ENCODE results near the gene HELT.
"Not testable (repeated sequence)": the region's sequence is repeated elsewhere in the genome, so short reads cannot be mapped to it uniquely, and the experiment has no call there.

The HELT gene, protein sequence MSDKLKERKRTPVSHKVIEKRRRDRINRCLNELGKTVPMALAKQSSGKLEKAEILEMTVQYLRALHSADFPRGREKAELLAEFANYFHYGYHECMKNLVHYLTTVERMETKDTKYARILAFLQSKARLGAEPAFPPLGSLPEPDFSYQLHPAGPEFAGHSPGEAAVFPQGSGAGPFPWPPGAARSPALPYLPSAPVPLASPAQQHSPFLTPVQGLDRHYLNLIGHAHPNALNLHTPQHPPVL

DNA sequence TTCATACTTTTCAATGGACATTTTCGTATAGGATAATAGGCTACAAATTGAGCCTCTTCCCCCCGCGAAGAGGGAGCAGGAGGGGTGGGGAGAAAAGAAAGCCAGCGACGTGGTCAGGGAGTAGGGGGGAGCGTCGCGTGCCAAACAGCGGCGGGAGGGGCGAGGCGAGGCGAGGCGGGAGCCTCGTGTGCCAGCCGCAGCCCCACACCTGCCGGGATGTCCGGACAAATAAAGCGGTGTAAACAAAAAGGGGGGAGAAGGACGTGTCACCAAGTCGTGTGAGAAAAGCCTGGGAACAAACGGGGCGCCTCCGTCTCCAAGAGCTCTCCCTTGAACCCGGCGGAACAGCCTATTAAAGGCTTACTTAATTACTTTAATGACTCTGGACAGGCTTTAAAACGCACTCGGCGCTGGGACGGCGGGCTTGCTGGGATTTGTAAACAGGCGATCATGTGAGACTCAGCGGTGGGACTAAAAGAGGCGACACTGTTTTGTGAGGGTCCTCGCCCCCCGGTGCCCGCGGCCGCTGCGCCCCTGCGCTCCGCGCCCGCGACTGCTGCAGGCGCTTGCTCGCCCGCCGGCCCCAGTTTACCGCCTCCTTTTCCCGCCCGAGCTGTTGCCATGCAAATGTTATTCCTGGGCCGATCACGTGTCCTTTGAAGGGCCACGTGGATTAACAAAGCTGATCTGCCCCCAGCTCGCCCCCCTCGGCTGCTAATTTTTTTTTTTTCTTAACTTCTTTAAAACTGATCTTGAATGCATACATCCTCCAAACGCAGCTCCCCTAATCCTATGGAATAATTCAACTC, at the start of gene HELT:
Gene HELT, plus strand, starts transcription at position 527 of the 809 bp plus-strand sequence. CDS start 439 bp downstream, outside the sequence.
- DNase-seq: no peak

DNA sequence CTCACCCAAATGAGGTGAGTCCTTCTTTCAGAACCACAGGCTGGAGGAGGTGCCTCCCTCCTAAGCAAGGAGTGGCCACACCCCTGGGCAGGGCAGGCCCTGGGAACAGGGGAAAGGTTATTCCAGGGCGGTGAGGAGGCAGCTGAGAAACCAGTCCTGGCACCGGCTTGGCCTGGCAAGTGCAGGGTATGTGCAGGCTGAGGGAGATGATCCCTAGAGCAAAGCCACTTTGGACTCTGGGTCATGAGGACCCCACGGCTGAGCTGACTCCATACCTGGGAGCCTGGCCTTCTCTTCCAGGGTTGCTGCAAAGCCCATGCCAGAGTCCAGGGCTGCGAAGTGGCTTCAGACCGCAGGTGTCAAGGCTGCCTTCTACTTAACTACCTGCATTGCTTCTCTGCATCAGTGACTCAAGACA, 49.5 kb upstream of the HELT start:
- no peak for DNase-seq

DNA sequence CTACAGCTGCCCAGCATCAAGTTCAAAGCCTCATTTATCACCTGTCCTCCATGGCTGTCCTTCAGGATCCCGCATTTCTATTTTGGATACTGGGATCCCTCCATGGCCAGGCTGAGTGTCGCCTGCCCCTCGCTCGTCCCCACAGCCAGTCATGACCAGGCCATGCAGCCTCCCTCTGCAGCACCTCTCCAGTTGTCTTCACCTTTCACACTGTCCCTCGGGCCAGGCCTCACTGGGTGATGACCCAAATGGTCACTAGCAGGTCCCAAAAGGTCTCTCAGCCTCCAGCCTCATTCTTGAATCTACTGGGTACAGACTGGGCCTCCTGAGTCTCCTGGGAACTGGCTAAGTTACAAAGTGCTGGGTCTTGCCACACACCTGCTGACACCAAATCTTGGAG, 48.7 kb upstream of the HELT start:
- DNase-seq: no peak

DNA sequence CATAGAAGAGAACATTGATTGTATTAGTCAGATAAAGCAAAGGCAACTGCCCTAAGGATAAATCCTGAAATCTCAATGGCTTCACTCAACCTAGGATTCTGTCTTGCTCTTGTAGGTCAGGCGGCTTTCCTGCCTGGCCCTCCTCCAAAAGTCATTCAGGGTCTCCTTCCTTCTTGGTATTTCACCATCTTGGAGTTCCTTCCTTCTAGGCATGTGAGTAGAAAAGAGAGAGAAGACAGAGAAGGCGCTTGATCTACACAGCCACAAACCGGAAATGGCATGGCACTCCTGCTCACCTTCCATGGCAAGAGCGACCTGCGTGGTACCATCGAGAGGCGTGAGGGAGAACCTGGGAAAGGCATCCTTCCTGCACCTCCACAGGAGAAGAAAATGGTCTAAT, 45.3 kb upstream of the HELT start:
- DNase-seq: no peak

DNA sequence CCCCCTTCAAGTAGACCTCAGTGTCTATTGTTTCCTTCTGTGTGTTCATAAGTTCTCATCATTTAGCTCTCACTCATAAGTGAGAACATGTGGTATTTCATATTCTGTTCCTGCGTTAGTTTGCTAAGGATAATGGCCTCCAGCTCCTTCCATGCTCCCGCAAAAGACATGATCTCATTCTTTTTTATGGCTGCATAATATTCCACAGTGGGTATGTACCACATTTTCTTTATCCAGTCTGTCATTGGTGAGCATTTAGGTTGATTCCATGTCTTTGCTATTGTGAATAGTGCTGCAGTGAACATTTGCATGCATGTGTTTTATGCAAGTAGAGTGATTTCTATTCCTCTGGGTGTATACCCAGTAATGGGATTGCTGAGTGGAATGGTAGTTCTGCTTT, 41.9 kb upstream of the HELT start:
- not testable (repeated sequence) for DNase-seq

DNA sequence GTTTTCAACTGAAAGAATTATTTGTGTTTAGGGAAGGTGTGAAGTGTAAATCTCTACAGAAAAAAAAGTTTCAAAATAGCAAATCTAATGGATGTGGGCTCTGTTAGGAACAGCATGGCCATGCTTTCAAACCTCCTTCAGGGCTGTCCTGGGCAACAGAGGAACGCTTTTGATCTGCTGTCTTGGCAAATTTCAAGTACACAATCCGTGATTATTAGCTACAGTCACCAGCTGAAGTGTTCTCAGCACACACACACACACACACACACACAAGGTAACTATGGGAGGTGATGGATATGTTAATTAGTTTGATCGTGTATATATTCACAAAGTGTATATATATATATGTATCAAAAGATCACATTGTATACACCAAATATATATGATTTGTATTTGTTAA, 40.5 kb upstream of the HELT start:
- DNase-seq: no peak

DNA sequence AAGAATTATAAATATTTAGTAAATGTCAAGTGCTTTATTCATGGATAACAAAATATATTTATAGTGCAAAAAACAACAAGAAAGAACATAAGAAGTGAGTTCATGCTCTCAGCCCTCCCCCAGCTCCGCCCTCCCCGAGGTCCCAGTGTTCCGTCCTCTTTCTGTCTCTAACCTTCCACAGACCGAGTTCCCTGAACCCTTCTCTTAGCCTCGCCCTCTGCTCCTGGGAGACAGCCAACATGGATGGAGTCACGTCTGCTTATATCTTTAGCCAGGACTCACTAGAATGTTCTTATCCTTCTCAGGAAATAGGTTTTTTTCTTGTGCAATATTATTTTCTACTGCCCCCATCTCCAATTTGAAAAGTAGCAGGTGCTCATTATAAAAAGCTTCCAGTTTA, 40.1 kb upstream of the HELT start:
- DNase-seq: no peak

DNA sequence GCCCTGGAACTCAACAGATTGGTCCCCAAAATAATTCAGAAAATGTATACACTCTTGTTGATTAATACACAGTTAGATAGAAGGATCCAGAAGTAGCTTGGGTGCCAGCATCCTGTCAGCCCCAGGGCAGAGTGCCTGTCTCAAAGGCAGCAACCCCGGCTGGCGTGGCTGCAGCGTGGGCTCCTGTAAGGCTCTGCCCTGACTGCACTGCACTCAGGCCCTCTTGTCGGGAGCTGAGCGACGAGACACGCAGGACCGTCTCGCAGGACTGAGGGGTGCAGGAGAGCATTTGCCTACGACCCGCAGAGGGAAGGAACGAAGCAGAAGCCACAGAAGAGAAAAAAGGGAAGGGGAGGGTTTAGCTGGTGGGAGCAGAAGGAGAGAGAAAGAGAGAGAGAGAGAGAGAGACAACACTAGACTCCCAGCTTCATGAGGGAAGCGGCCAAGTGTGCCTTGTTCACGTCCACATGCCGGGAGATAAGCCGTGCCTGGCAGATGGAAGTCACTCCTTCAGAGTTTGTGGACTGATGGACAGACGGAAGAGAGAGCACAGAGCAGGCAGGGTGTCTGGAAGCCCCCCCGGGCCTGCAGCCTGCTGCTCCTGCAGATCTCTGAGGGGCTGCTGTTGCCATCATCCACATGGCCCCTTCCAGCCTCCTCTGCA, 38.7 kb upstream of the HELT start:
- no peak for DNase-seq

DNA sequence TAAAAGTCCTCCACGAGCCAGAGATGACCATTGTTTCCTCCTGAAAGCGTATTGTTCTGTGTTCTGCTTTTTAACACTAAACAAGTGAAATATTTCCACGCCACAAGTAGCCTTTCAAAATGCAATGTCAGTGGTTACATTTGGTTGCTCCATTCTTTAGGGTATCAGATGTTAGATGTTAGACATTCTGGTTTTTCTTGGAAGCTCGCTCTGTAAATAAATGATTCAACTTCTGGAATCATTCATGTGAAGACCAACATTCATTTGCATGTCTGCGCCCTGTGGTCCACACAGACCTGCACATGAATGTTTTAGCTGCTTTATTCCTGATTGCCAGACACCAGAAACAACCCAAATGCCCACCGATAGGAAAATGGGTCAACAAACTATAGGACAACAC, 38.0 kb upstream of the HELT start:
- no peak for DNase-seq

DNA sequence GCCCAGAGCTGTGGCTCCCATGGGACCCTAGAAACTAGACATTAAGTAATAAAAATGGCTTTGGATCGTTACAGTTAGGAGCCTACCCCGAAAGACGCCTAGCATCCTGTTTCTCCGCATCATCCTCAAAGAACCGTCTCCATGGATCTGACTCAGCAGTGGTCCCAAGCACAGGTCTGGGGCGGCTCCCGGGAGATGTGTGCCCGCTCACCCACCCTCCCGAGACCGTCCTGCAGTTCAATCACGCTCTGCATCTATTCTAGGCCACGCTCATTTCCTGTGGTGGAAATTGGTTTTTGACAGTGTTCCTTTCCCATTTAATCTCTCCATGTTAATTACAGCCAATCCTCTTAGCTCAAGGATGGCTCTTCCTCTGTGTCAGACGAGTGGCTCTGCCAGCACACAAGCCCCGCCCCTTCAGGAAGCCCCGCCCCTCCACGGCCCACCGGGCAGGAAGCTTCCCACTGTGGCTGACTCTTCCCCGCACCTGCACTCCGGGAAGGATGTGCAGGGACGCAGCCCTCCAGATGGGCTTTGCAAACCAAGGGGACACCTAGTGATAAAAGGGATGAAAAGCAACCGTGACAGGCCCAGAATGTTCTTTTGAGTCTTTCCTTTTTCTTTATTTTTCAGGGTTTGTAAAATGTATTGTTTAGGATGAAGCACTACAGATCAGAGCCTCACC, 34.5 kb upstream of the HELT start:
- peak; percentile 4 to 35 for DNase-seq

DNA sequence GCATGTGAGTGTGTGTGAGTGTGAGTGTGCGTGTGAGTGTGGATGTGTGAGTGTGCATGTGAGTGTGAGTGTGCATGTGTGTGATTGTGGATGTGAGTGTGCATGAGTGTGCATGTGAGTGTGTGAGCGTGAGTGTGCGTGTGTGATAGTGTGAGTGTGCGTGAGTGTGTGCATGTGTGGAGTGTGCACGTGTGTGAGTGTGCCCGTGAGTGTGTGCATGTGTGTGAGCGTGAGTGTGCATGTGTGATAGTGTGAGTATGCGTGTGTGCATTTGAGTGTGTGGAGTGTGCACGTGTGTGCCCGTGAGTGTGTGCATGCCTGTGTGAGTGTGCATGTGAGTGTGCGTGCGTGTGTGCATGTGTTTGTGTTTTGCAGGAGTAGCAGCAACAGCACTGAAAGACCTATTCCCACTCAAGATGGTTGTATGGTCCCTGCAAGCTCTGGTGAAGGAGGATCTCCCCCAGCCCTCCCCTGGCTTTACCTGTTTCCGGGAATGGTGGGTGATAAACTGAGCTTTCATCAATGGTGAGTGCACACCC, 30.7 kb upstream of the HELT start:
- no peak for DNase-seq

DNA sequence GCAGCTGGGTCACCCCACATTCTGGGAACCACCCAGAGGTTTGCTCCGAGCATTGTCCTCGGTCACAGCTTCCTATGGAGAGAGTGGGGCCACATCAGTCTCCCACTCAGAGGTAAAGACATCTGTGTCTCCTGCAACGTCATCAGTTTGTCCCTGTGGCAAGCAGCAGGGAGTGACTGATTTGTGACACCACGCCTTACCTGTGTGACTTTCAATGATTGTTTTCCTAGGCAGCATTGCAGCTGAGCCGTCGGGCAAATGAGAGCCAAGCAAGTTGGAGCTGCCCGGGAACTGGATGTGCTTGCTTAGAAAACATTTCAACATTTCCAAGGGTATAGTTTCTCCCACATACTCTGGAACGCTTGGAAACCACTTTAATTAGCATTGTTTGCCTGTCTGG, 29.7 kb upstream of the HELT start:
- DNase-seq: no peak

DNA sequence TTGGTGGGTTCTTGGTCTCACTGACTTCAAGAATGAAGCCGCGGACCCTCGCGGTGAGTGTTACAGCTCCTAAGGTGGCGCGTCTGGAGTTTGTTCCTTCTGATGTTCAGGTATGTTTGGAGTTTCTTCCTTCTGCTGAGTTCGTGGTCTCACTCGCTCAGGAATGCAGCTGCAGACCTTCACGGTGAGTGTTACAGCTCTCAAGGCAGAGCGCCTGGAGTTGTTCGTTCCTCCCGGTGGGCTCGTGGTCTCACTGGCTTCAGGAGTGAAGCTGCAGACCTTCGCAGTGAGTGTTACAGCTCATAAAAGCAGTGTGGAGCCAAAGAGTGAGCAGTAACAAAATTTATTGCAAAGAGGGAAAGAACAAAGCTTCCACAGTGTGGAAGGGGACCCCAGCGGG, 29.0 kb upstream of the HELT start:
- not testable (repeated sequence) for DNase-seq

DNA sequence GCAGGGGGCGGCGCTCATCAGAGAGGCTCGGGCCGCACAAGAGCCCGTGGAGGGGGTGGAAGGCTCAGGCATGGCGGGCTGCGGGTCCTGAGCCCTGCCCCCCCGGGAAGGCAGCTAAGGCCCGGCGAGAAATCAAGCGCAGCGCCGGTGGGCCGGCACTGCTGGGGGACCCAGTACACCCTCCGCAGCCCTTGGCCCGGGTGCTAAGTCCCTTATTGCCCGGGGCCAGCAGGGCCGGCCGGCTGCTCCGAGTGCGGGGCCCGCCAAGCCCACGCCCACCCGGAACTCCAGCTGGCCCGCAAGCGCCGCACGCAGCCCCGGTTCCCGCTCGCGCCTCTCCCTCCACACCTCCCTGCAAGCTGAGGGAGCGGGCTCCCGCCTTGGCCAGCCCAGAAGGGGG, 28.2 kb upstream of the HELT start:
- DNase-seq: not testable (repeated sequence)

DNA sequence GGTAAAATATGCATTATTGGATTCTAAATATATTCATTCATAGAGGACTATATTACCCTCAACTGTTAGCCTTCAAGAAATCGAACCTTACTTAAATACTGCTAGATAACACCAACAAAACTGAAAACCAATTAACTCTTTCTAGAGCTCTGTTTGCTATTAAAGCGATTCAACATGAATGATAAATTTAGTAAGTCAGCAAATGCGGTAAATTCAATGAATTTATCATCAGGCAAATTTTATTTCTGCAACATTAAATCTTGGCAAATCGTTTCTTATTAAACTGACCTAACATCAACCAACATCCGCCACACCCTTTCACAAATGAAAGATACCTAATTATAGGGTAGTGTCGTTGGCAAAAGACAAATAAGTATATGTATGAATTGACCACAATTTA, 26.4 kb upstream of the HELT start:
- no peak for DNase-seq

DNA sequence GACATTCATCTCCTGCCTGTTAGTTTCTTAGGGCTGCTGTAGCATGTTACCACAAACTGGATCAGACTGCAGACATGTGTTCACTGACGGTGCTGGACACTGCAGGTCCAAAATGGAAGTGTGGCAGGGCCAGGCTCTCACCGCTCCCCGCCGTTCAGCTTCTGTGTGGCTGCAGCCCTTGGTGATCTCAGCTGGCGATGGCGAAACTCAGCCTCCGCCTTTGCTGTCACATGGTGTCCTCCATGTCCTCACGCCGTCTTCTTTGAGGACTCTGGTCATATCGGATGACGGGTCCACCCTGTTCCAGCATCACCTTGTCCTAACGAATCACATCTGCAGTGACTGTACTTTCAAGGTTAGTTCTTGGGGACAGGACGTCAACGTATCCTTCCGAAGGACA, 25.9 kb upstream of the HELT start:
- DNase-seq: no peak

DNA sequence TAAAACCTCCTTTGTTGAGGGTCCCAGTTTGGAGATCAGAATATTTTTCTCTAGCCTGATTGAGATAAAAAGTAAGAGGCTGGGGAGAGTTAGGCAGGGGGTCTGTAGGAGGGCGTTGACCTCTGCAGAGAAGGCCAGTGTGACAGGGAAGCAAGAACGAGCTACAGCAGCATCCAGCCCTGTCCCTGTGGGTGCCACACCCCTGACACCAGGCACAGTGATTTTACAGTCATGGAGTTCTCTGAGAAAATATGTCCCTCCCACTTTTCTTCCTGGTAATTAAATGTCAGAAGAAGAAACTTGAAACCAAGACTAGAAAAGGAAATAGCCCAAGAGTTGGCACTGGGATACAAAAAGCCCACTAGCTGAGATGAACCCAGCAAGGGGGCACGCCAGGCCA, 25.0 kb upstream of the HELT start:
- no peak for DNase-seq

DNA sequence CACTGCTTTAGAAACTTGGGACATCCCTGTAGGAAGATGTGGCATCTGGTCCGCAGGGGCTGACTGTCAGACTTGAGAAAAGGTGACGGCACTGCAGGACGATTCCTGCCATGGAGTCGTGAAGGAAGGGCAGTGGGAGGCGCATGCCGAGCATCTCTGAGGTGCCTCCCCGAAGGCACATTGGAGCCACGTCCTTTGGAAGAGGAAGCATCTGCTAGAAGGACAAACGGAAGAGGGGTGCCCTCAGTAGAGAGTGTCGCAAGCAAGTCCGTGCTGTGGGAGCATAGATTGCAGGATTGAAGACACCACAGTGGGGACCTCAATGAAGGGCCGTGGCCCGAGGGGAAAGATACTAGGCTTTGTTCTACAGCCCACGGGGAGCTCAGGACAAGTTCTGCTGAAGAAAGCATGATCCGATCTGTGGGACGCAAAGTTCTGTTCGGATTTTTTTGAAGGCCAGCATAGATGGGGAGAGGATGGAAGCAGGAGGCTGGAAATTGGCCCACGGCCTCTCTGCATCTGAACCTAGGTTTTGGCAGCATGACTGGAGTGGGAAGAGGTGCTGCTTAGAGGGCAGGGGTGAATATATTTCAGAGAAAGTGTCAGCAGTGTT, 24.2 kb upstream of the HELT start:
- no peak for DNase-seq

DNA sequence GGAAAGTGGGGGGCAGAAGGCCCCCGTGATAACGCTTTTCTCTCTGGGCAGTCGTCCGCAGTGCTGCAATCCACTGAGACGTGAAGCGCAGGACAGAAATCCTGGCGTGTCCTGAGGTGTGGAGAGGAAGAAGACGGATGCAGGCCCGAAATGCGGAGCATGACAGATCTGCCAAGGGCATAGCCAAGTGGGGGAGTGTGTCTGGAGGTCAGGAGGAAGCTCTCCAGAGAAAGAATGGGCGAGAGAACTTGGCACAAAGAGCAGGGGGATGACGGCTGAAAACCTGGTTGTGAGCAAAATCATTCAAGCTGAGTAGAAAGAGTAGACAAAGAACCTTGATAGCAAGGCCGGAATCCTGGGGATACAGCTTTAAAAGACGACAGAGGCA, 23.7 kb upstream of the HELT start:
- no peak for DNase-seq

DNA sequence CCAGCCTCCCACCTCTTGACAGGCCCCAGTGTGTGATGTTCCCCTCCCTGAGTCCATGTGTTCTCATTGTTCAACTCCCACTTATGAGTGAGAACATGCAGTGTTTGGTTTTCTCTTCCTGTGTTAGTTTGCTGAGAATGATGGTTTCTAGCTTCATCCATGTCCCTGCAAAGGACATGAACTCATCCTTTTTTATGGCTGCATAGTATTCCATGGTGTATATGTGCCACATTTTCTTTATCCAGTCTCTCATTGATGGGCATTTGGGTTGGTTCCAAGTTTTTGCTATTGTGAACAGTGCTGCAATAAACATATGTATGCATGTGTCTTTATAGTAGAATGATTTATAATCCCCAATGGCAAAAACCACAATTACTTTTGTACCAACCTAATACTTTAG, 20.6 kb upstream of the HELT start:
- not testable (repeated sequence) for DNase-seq

DNA sequence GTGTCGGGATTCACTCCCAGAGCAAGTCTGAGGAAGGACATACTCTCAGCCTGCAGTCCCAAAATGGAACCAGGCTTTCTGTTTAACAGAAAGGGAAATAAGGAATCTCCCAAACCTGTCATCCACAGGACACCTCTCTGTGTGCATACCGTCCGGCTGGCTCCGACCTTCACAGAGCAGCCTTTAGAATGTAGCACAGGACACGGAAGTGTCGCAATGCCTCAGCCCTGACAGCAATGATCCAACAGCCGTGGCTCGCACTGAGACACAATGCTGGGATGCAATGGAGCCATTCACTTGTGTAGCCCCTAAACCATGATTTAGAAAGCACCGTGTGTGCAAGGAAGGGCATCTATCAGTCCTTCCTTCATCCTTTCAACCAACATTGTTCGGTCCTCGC, 15.5 kb upstream of the HELT start:
- DNase-seq: no peak

DNA sequence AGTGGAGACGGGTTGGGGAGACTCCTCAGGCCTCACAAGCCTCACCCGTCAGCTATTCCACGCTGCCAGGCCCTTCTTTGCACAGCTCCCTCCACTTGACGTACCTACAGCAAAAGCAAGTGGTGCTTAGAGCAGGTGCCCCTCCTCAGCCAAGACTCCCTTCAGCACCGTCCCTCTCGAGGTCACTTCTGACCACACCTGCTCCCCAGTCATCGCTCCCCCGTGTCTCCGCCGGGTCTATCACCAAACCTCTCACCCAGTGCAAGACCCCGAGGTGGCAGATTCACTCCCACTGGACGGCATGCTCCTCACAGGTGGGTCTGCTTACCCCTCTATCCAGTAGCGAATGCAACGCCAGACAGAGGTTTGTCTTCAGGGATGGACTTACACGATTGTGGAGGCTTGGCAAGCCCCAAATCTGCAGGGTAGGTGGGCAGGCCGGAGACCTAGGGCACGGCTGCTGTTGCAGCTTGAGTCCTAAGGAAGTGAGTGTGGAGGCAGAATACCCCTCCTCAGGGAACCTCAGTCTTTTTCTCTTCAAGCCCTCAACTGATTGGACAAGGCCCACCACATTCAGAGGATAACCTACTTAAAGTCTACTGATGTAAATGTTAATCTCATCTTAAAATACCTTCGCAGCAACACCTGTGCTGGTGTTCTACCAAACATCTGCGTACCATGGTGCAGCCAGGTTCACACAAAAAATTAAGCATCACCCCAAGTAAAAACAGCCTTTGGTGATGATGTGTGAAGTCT, 14.5 kb upstream of the HELT start:
- no peak for DNase-seq

All from SW 1271 (cell line).